SK-N-SH treated with all-trans-retinoic acid at 6 μM for 48 hours (cell line): ENCODE measurements around the gene CDKN1A.
"Not testable (repeated sequence)": the region's sequence is repeated elsewhere in the genome, so short reads cannot be mapped to it uniquely, and the experiment has no call there.

Experiments used
- ATAC-seq: fragments of 200-7000 bp; cut with Tn5 transposase; 3 replicates; pipeline ENCODE4 v1.9.1; 2020; ENCODE audit warnings: mild to moderate bottlenecking, moderate library complexity
- ARNTL ChIP-seq: fragments of 450-650 bp; formaldehyde crosslinking; IDR thresholded peaks from 2 replicates; pipeline ENCODE4 v1.5.0; 2020; ENCODE audit warnings: low read depth, mild to moderate bottlenecking, moderate library complexity, borderline replicate concordance
- BACH2 ChIP-seq: fragments of 250-450 bp; sonication (Bioruptor Pico); IDR thresholded peaks from 2 replicates; pipeline ENCODE4 v1.9.0; 2021; ENCODE audit warnings: mild to moderate bottlenecking, borderline replicate concordance
- CREB5 ChIP-seq: fragments of 250-450 bp; sonication (Bioruptor Pico); IDR thresholded peaks from 2 replicates; pipeline ENCODE4 v1.5.1; 2020; ENCODE audit warnings: low read depth, mild to moderate bottlenecking, moderate library complexity
- CSDC2 ChIP-seq: fragments of 250-450 bp; sonication (Bioruptor Pico); IDR thresholded peaks from 2 replicates; pipeline ENCODE4 v1.5.0; 2020; ENCODE audit warnings: mild to moderate bottlenecking, moderate library complexity
- CSRNP3 ChIP-seq: fragments of 250-450 bp; sonication (Bioruptor Pico); IDR thresholded peaks from 2 replicates; pipeline ENCODE4 v1.5.1; 2021; ENCODE audit warnings: mild to moderate bottlenecking, moderate library complexity
- ESRRG ChIP-seq: fragments of 250-450 bp; sonication (Bioruptor Pico); IDR thresholded peaks from 2 replicates; pipeline ENCODE4 v1.6.1; 2021; ENCODE audit warnings: mild to moderate bottlenecking
- GLIS3 ChIP-seq: fragments of 250-450 bp; sonication (Bioruptor Pico); IDR thresholded peaks from 2 replicates; pipeline ENCODE4 v1.5.0; 2020; ENCODE audit warnings: mild to moderate bottlenecking, moderate library complexity
- ISL1 ChIP-seq: fragments of 250-450 bp; sonication (Bioruptor Pico); IDR thresholded peaks from 2 replicates; pipeline ENCODE4 v2.1.2; 2022; ENCODE audit warnings: mild to moderate bottlenecking, moderate library complexity
- OSR1 ChIP-seq: fragments of 250-450 bp; sonication (Bioruptor Pico); IDR thresholded peaks from 2 replicates; pipeline ENCODE4 v1.8.0; 2022; ENCODE audit warnings: moderate library complexity, mild to moderate bottlenecking, inconsistent platforms
- PATZ1 ChIP-seq: fragments of 250-450 bp; sonication (Bioruptor Pico); IDR thresholded peaks from 2 replicates; pipeline ENCODE4 v1.8.0; 2020; ENCODE audit warnings: mild to moderate bottlenecking, moderate library complexity, borderline replicate concordance
- POU6F1 ChIP-seq: fragments of 250-450 bp; sonication (Bioruptor Pico); IDR thresholded peaks from 2 replicates; pipeline ENCODE4 v1.8.0; 2021; ENCODE audit warnings: low read depth, mild to moderate bottlenecking, moderate library complexity, borderline replicate concordance
- PPARA ChIP-seq: fragments of 250-450 bp; sonication (Bioruptor Pico); IDR thresholded peaks from 2 replicates; pipeline ENCODE4 v1.5.0; 2020; ENCODE audit warnings: mild to moderate bottlenecking, borderline replicate concordance
- RARB ChIP-seq: fragments of 250-450 bp; sonication (Bioruptor Pico); IDR thresholded peaks from 2 replicates; pipeline ENCODE4 v1.8.0; 2021; ENCODE audit warnings: mild to moderate bottlenecking, moderate library complexity
- SNAI2 ChIP-seq: fragments of 250-450 bp; sonication (Bioruptor Pico); IDR thresholded peaks from 2 replicates; pipeline ENCODE4 v1.5.0; 2020; ENCODE audit warnings: mild to moderate bottlenecking, moderate library complexity
- TCF4 ChIP-seq: fragments of 250-450 bp; sonication (Bioruptor Pico); IDR thresholded peaks from 2 replicates; pipeline ENCODE4 v1.8.0; 2021; ENCODE audit warnings: mild to moderate bottlenecking, moderate library complexity, borderline replicate concordance
- TOX ChIP-seq: fragments of 250-450 bp; sonication (Bioruptor Pico); IDR thresholded peaks from 2 replicates; pipeline ENCODE4 v1.8.0; 2021; ENCODE audit warnings: mild to moderate bottlenecking, moderate library complexity, borderline replicate concordance
- TSHZ2 ChIP-seq: fragments of 250-450 bp; sonication (Bioruptor Pico); IDR thresholded peaks from 2 replicates; pipeline ENCODE4 v1.5.0; 2020; ENCODE audit warnings: mild to moderate bottlenecking, moderate library complexity
- ZC3H10 ChIP-seq: fragments of 250-450 bp; sonication (Bioruptor Pico); IDR thresholded peaks from 2 replicates; pipeline ENCODE4 v1.5.1; 2021; ENCODE audit warnings: mild to moderate bottlenecking, moderate library complexity
- ZFP3 ChIP-seq: fragments of 250-450 bp; sonication (Bioruptor Pico); IDR thresholded peaks from 2 replicates; pipeline ENCODE4 v1.5.0; 2020; ENCODE audit warnings: mild to moderate bottlenecking, moderate library complexity
- ZNF565 ChIP-seq: fragments of 450-650 bp; formaldehyde crosslinking; conservative IDR thresholded peaks from 2 replicates; pipeline ENCODE4 v1.5.0; 2020; ENCODE audit warnings: low read depth, mild to moderate bottlenecking, moderate library complexity
- ZNF70 ChIP-seq: fragments of 450-650 bp; formaldehyde crosslinking; IDR thresholded peaks from 2 replicates; pipeline ENCODE4 v1.5.0; 2020; ENCODE audit warnings: mild to moderate bottlenecking, moderate library complexity
- ZNF8 ChIP-seq: fragments of 450-650 bp; formaldehyde crosslinking; IDR thresholded peaks from 2 replicates; pipeline ENCODE4 v1.5.0; 2020; ENCODE audit warnings: mild to moderate bottlenecking, moderate library complexity

CDKN1A gene

GRCh38 chr6:36722879-36723278 is 44.4 kb downstream of the CDKN1A start:
- ATAC-seq: no peak
- TF ChIP-seq TOX (CRISPR knock-in tag): no peak
- no peak for TF ChIP-seq OSR1
- no peak for TF ChIP-seq TSHZ2 (CRISPR knock-in tag)
- no peak for TF ChIP-seq GLIS3 (CRISPR knock-in tag)
- no peak for TF ChIP-seq ISL1 (CRISPR knock-in tag)

- not testable (repeated sequence) for ATAC-seq
Measured at GRCh38 chr6:36723992-36724391, 45.5 kb downstream of the CDKN1A start.

- ATAC-seq: peak; percentile 92
- TF ChIP-seq BACH2 (CRISPR knock-in tag) (no peak), ISL1 (CRISPR knock-in tag) (no peak), ZFP3 (no peak), SNAI2 (no peak), TSHZ2 (CRISPR knock-in tag) (no peak), ESRRG (CRISPR knock-in tag) (no peak), PATZ1 (CRISPR knock-in tag) (no peak), OSR1 (no peak), ZNF70 (CRISPR knock-in tag) (no peak), PPARA (CRISPR knock-in tag) (no peak), ZNF8 (CRISPR knock-in tag) (no peak), CSDC2 (CRISPR knock-in tag) (no peak), ZNF565 (no peak), TCF4 (CRISPR knock-in tag) (no peak), POU6F1 (no peak), CSRNP3 (CRISPR knock-in tag) (no peak), ARNTL (CRISPR knock-in tag) (no peak), ZC3H10 (CRISPR knock-in tag) (no peak), RARB (CRISPR knock-in tag) (no peak), CREB5 (CRISPR knock-in tag) (no peak)
Measured at GRCh38 chr6:36724514-36725390, 46.2 kb downstream of the CDKN1A start.
